Measurements from ENCODE around the gene OTOGL.
A peak's percentile ranks its signal among the peaks of the same experiment; 100 is the strongest.

- TF ChIP-seq NFIC (IDR thresholded peaks at IDR 0.05) (no peak), MAX (IDR thresholded peaks at IDR 0.05) (no peak), RAD21 (IDR thresholded peaks at IDR 0.05; ENCODE audit: low read depth) (no peak), CREB1 (IDR thresholded peaks at IDR 0.05; ENCODE audit: low read depth) (no peak), TAF1 (IDR thresholded peaks at IDR 0.05; ENCODE audit: low read depth) (no peak), EP300 (IDR thresholded peaks at IDR 0.05; ENCODE audit: borderline replicate concordance) (no peak), REST (IDR thresholded peaks at IDR 0.05; ENCODE audit: low read depth) (no peak), CEBPB (IDR thresholded peaks at IDR 0.05) (peak; percentile 26; the same call in 1 of the 2 replicates), YY1 (IDR thresholded peaks at IDR 0.05; ENCODE audit: low read depth) (no peak), FOXM1 (IDR thresholded peaks at IDR 0.05; ENCODE audit: borderline replicate concordance, low read depth) (no peak)
Observed at GRCh38 chr12:80321653-80322052, 222.3 kb downstream of the OTOGL start.
